Naive thymus-derived CD4-positive, alpha-beta T cell (primary cell): ENCODE data around the gene MRPS18C. TPM values are rescaled to one million over a fixed set of nuclear protein-coding genes. Genes with fewer than 3 reads are reported as not detected.
"Not testable (repeated sequence)": the region's sequence is repeated elsewhere in the genome, so short reads cannot be mapped to it uniquely, and the experiment has no call there.

Source experiments
- ATAC-seq: fragments of 150-1000 bp; cut with Tn5 transposase; 2 replicates; pipeline ENCODE4 v1.10.0; 2021; ENCODE audit warnings: mild to moderate bottlenecking, moderate library complexity
- CTCF ChIA-PET: fragments of 350-600 bp; sonication (Branson Sonifier 250); formaldehyde crosslinking; loops from one replicate; lab custom pipeline; 2021; ENCODE audit warnings: antibody characterized with exemption; lab: Charles Lee
- POLR2A ChIA-PET: fragments of 350-600 bp; sonication (Branson Sonifier 250); formaldehyde crosslinking; loops from one replicate; lab custom pipeline; 2021; ENCODE audit warnings: antibody characterized with exemption, inconsistent platforms; lab: Charles Lee
- DNase-seq, 9 donors: peaks; one replicate each; pipeline versions ENCODE4 v3.0.0 to v3.0.0-alpha.2; 2020 to 2022; ENCODE audit warnings: mixed read lengths in 1 of 9
- H3K27ac ChIP-seq: one replicate; pipeline ENCODE4 v1.7.0; 2013; ENCODE audit warnings: mild to moderate bottlenecking, low read depth, low read length, moderate library complexity
- H3K27me3 ChIP-seq, 2 donors: one replicate each; pipeline ENCODE4 v1.7.0; 2013; ENCODE audit warnings: low read length in 2 of 2, mild to moderate bottlenecking in 2 of 2, moderate library complexity in 2 of 2; ENCODE audit not compliant: control insufficient read depth in 2 of 2, insufficient read depth in 2 of 2
- H3K36me3 ChIP-seq, 3 experiments: 1 replicate in 2 of 3; 2 replicates in 1 of 3; pipeline ENCODE4 v1.7.0; 2013; ENCODE audit warnings: low read length in 3 of 3, mild to moderate bottlenecking in 3 of 3, moderate library complexity in 1 of 3; ENCODE audit not compliant: insufficient read depth in 3 of 3, control insufficient read depth in 2 of 3
- H3K4me1 ChIP-seq, 2 donors: one replicate each; pipeline ENCODE4 v1.7.0; 2013; ENCODE audit warnings: low read length in 2 of 2, mild to moderate bottlenecking in 2 of 2, moderate library complexity in 1 of 2; ENCODE audit not compliant: control insufficient read depth in 2 of 2, insufficient read depth in 2 of 2
- H3K4me3 ChIP-seq: 2 replicates; pipeline ENCODE4 v1.7.0; 2013; ENCODE audit warnings: mild to moderate bottlenecking, low read length
- H3K9me3 ChIP-seq, 3 experiments: 1 replicate in 2 of 3; 2 replicates in 1 of 3; pipeline ENCODE4 v1.7.0; 2013; ENCODE audit warnings: low read length in 3 of 3; ENCODE audit not compliant: control insufficient read depth in 2 of 3
- H3K27ac Mint-ChIP-seq, 9 donors: one replicate each; pipeline ENCODE4 v1.8.0; 2020 to 2022; ENCODE audit warnings: mixed read lengths in 9 of 9, mild to moderate bottlenecking in 8 of 9, moderate library complexity in 5 of 9, inconsistent platforms in 2 of 9
- H3K27me3 Mint-ChIP-seq, 5 donors: one replicate each; pipeline ENCODE4 v1.8.0; 2021 to 2022; ENCODE audit warnings: mixed read lengths in 5 of 5, mild to moderate bottlenecking in 1 of 5
- H3K36me3 Mint-ChIP-seq, 5 donors: one replicate each; pipeline ENCODE4 v1.8.0; 2020 to 2022; ENCODE audit warnings: mixed read lengths in 5 of 5, mild to moderate bottlenecking in 3 of 5, inconsistent platforms in 1 of 5
- H3K4me1 Mint-ChIP-seq, 7 donors: one replicate each; pipeline ENCODE4 v1.8.0; 2020 to 2022; ENCODE audit warnings: mixed read lengths in 7 of 7, mild to moderate bottlenecking in 3 of 7, inconsistent platforms in 1 of 7
- H3K4me3 Mint-ChIP-seq, 10 donors: one replicate each; pipeline ENCODE4 v1.8.0; 2020 to 2022; ENCODE audit warnings: mild to moderate bottlenecking in 10 of 10, mixed read lengths in 10 of 10, moderate library complexity in 6 of 10, inconsistent platforms in 2 of 10
- H3K9me3 Mint-ChIP-seq, 11 donors: one replicate each; pipeline ENCODE4 v1.8.0; 2020 to 2022; ENCODE audit warnings: mixed read lengths in 11 of 11, mild to moderate bottlenecking in 4 of 11, inconsistent platforms in 1 of 11, moderate library complexity in 1 of 11
- intact Hi-C, 2 donors: fragments of 100-400 bp; cut with micrococcal nuclease; formaldehyde crosslinking; loops; one replicate each; pipeline ENCODE4 v1.15.1; 2023
- polyA plus RNA-seq, 2 donors: library from polyadenylated mRNA; unstranded; fragments of 300-500 nt; fragmentation: Illumina TruSeq; gene quantifications; one replicate each; pipeline ENCODE4 v1.2.3, GENCODE V29; 2021
- total RNA-seq, 6 experiments: library from RNA in 5 of 6; stranded (reverse) in 5 of 6; gene quantifications; 1 replicate in 5 of 6; 2 replicates in 1 of 6; pipeline ENCODE4 v1.2.3 and lab custom pipeline; 2021 to 2026

MRPS18C gene
- total and polyA plus RNA-seq, 7 experiments from 2014 or later = 18.4 to 63.4 (median 47.9) TPM

DNA sequence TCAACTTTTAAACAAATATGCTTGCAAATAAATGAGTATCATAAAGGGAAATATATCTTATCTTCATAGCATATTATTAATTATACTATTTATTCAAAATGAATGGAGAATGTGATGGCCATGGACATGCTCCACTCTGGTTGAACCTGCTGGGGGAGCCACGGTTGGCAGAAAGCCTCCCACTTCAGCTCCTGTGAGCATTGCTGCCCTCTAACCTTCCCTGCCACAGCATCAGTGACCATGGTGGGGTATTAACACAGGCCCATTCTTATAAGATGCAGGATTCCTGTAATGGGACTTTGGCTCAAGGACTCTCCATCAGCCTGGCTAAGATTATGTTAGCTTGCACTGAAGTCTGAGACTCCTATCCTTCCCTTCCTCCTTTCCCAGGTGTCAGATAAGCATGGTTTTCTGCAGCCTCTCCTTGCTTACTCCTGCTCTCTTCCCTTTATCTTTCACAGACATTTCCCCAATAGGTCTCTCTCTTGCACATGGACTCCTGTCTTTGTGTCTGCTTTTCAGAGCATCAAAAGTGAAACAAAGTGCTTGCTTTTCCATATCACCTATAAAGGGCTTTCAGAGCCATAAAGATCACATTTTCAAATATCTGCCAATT, 34.0 kb downstream of the MRPS18C start:
- Mint-ChIP-seq H3K36me3 (no peaks in the 10 kb centered on the region), H3K27ac (no peak overlapping the region), H3K9me3 (no peaks in the 10 kb centered on the region), H3K4me3 (no peak overlapping the region), H3K27me3 (peaks cover 0 to 4% (median 0%) of the 10 kb centered on the region in 5 donors), H3K4me1 (peaks cover 8 to 17% (median 15%) of the 10 kb centered on the region in 7 donors)
- ChIA-PET CTCF (interaction anchor here (0.7 to 1.4 kb wide), 3 partner anchors 106 to 455 kb away, joined by 3 read pairs; partner anchors contain the start of gene COPS4), POLR2A (interaction anchor here (1.0 to 1.4 kb wide), 3 partner anchors 14 to 1058 kb away, joined by 3 to 4 read pairs (median 4); no protein-coding TSS in a partner anchor)
- H3K27me3 ChIP-seq = no peaks in the 10 kb centered on the region
- H3K27ac ChIP-seq = no peak overlapping the region
- H3K4me1 ChIP-seq = peaks cover 4% of the 10 kb centered on the region in 2 donors
- H3K9me3 ChIP-seq = no peaks in the 10 kb centered on the region
- DNase-seq (no peak), ATAC-seq (no peak)
- no peak overlapping the region for H3K4me3 ChIP-seq
- peaks cover 0 to under 1% (median 0%) of the 10 kb centered on the region in 3 experiments for H3K36me3 ChIP-seq
- intact Hi-C loops = loop anchor here (5.0 to 10.0 kb wide), 5 partner anchors 92 to 1485 kb away; partner anchors contain the start of genes CDS1 (in 1 of the 2) and SEC31A (in 1 of the 2)

DNA sequence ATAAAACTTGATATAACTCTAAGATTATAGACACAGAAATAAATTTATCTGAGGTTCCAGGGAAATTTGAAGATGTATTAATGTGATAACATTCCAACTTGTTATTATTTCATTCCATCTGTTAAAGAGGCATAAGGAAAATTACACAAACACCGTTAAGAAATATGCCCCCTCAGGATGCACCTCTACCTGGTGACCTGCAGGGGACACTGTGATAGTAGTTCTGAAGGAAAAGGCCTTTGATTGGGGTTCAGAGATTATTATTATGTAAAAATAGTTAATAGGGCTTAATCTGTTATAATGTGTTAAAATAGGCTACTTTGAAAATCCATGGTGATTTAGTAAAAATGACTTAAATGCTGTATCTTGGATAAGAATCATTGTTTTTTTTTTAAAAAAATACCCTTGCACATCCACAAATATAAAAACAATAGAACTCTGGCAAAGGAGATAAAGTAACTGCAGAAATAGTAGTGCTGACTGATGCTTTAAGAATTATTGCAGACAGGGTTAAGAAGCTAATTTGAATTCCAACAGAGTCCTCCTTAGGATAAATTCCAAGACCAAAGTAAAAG, 35.1 kb downstream of the MRPS18C start:
- Histone ChIP-seq H3K27ac (no peak overlapping the region), H3K27me3 (no peaks in the 10 kb centered on the region), H3K9me3 (no peaks in the 10 kb centered on the region), H3K4me3 (no peak overlapping the region), H3K36me3 (no peaks in the 10 kb centered on the region), H3K4me1 (no peaks in the 10 kb centered on the region)
- ChIA-PET CTCF (interaction anchor here (0.7 to 1.7 kb wide), 4 partner anchors 105 to 1481 kb away, joined by 3 to 15 read pairs (median 6); no protein-coding TSS in a partner anchor), POLR2A (interaction anchor here (1.1 to 1.4 kb wide), 2 partner anchors 13 to 1060 kb away, joined by 3 to 4 read pairs; no protein-coding TSS in a partner anchor)
- no peaks in the 10 kb centered on the region for H3K9me3 Mint-ChIP-seq
- intact Hi-C loops = loop anchor here (1.0 to 10.0 kb wide), 2 partner anchors 149 to 1484 kb away; no protein-coding TSS in a partner anchor
- no peak overlapping the region for H3K27ac Mint-ChIP-seq
- ATAC-seq = peak; percentile 81
- H3K4me1 Mint-ChIP-seq = peaks cover 3 to 12% (median 10%) of the 10 kb centered on the region in 7 donors
- peaks cover 0 to 4% (median 0%) of the 10 kb centered on the region in 5 donors for H3K27me3 Mint-ChIP-seq
- H3K36me3 Mint-ChIP-seq = no peaks in the 10 kb centered on the region
- peak in 6 of 9 donors; percentile 17 to 45 (median 31) for DNase-seq
- no peak overlapping the region for H3K4me3 Mint-ChIP-seq

DNA sequence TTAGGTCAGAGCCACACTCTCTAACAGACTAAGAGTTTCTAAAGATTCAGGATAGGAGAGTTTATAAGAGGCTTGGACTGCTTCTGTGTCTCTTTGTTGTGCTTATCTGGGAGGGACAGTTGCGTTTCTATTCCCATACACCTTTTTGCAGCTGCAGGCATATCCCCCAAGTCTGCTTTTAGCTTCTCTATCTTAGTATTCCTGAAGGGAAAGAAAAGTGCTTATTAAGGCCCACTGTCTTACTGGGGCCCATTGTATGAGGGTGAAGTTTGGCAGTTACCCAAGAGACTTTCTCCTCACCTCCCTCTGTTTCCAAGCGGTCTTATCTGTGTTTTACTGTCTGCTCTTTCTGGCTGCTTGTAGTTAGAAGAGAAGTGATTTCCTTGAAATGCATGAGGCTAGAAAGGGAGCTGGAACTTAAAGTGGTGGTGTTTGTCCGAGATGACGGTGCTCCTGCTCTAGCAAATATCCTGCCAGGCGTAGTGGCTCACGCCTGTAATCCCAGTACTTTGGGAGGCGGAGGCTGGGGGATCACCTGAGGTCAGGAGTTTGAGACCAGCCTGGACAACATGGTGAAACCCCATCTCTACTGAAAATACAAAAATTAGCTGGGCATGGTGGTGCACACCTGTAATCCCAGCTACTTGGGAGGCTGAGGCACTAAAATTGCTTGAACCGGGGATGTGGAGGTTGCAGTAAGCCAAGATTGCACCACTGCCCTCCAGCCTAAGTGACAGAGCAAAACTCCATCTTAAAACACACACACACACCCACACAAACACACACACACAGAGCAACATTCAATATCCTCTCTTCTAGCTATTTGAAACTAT, 40.4 kb downstream of the MRPS18C start:
- not testable (repeated sequence) for H3K9me3 Mint-ChIP-seq, H3K9me3 ChIP-seq, H3K36me3 ChIP-seq, H3K4me3 Mint-ChIP-seq, H3K4me1 Mint-ChIP-seq, H3K4me1 ChIP-seq, ATAC-seq, H3K36me3 Mint-ChIP-seq, DNase-seq, H3K4me3 ChIP-seq, H3K27me3 Mint-ChIP-seq, H3K27ac ChIP-seq, H3K27me3 ChIP-seq
- H3K27ac Mint-ChIP-seq = peak overlapping the region in 1 of 9 donors; percentile 3
- ChIA-PET POLR2A (interaction anchor here (1.9 kb wide), 1 partner anchor 11 kb away, joined by 5 read pairs; the partner anchor contains the start of gene ABRAXAS1), CTCF (interaction anchor here (0.6 kb wide), 1 partner anchor 124 kb away, joined by 3 read pairs; no protein-coding TSS in a partner anchor)
- intact Hi-C loops = loop anchor here in 1 of 2 donors (10.0 kb wide), 1 partner anchor 1478 kb away; no protein-coding TSS in a partner anchor

DNA sequence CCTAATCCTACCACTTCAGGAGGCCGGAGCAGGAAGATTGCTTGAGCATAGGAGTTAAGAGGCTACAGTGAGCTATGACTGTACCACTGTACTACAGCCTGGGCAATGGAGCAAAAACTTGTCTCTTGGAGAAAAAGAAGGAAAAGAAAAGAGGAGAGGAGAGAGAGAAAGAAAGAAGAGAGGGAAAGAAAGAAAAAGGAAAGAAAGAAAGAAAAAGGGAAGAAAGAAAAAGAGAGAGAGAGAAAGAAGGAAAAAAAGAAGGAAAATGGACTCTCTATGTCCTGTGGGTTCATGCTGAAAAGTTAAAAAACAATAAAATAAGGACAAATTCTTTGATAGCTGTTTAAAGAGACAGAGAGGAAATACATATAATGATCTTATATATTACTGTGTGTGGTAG, 42.3 kb downstream of the MRPS18C start:
- no peak for DNase-seq
- peaks cover 0 to 1% (median 0%) of the 10 kb centered on the region in 11 donors for H3K9me3 Mint-ChIP-seq
- intact Hi-C loops = loop anchor here in 1 of 2 donors (10.0 kb wide), 1 partner anchor 1477 kb away; no protein-coding TSS in a partner anchor
- H3K4me3 Mint-ChIP-seq = no peak overlapping the region
- Histone ChIP-seq H3K36me3 (no peaks in the 10 kb centered on the region), H3K4me1 (no peaks in the 10 kb centered on the region), H3K4me3 (no peak overlapping the region), H3K9me3 (no peaks in the 10 kb centered on the region), H3K27ac (no peak overlapping the region), H3K27me3 (no peaks in the 10 kb centered on the region)
- ATAC-seq = no peak
- ChIA-PET CTCF (no interaction called here), POLR2A (interaction anchor here (0.7 to 3.3 kb wide), 2 partner anchors 13 to 40 kb away, joined by 3 to 21 read pairs; partner anchors contain the start of gene ABRAXAS1)
- peaks cover 0 to 3% (median 0%) of the 10 kb centered on the region in 5 donors for H3K27me3 Mint-ChIP-seq
- peaks cover 0 to 8% (median 0%) of the 10 kb centered on the region in 7 donors for H3K4me1 Mint-ChIP-seq
- peak overlapping the region in 2 of 9 donors; percentile 28 to 38 for H3K27ac Mint-ChIP-seq
- H3K36me3 Mint-ChIP-seq = no peaks in the 10 kb centered on the region

DNA sequence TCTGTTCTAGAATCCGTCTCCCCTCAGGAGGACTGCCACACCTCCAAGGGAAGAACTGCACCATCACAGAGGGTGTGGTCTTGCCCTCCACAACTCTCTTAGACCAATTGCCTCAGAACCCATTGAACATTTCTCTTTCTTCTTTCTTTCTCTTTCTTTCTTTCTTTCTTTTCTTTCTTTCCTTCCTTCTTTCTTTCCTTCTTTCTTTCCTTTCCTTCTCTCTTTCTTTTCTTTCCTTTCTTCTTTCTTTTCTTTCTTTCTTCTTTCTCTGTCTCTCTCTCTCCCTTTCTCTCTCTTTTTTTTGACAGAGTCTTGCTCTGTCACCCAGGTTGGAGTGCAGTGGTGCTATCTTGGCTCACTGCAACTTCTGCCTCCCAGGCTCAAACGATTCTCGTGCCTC, 45.8 kb downstream of the MRPS18C start:
- peaks cover 3 to 17% of the 10 kb centered on the region in 2 donors for H3K4me1 ChIP-seq
- H3K4me3 Mint-ChIP-seq, H3K9me3 Mint-ChIP-seq, H3K36me3 Mint-ChIP-seq, CTCF ChIA-PET, ATAC-seq, POLR2A ChIA-PET, H3K27ac ChIP-seq, H3K27ac Mint-ChIP-seq, H3K9me3 ChIP-seq, H3K27me3 ChIP-seq, H3K36me3 ChIP-seq, DNase-seq, H3K27me3 Mint-ChIP-seq, H3K4me3 ChIP-seq, intact Hi-C loops: not testable (repeated sequence)
- H3K4me1 Mint-ChIP-seq = peaks cover 9 to 24% (median 19%) of the 10 kb centered on the region in 7 donors
